Measurements from ENCODE around the gene FRMD8.

FRMD8 gene

GRCh38 chr11:65434057-65434666 is 47.7 kb downstream of the FRMD8 start:
- DNase-seq (ENCODE audit: extremely low read depth in 1 of 2, low read depth in 1 of 2), result no peak

GRCh38 chr11:65434667-65435410 is 48.4 kb downstream of the FRMD8 start:
- DNase-seq (ENCODE audit: extremely low read depth in 1 of 2, low read depth in 1 of 2), result no peak

GRCh38 chr11:65435411-65435931 is 49.0 kb downstream of the FRMD8 start:
- no peak for DNase-seq (ENCODE audit: extremely low read depth in 1 of 2, low read depth in 1 of 2)

GRCh38 chr11:65435981-65436411 is 49.6 kb downstream of the FRMD8 start:
- no peak for DNase-seq (ENCODE audit: extremely low read depth in 1 of 2, low read depth in 1 of 2)

GRCh38 chr11:65436412-65437032 is 50.1 kb downstream of the FRMD8 start:
- DNase-seq (ENCODE audit: extremely low read depth in 1 of 2, low read depth in 1 of 2), result no peak

GRCh38 chr11:65437436-65438227 is 51.2 kb downstream of the FRMD8 start:
- DNase-seq (ENCODE audit: extremely low read depth in 1 of 2, low read depth in 1 of 2), result no peak

GRCh38 chr11:65438257-65439151 is 52.1 kb downstream of the FRMD8 start:
- no peak for DNase-seq (ENCODE audit: extremely low read depth in 1 of 2, low read depth in 1 of 2)

- no peak for DNase-seq (ENCODE audit: extremely low read depth in 1 of 2, low read depth in 1 of 2)
These were observed 53.1 kb downstream of the FRMD8 start for GRCh38 chr11:65439331-65440181.

GRCh38 chr11:65440831-65441499 is 54.5 kb downstream of the FRMD8 start:
- no peak for DNase-seq (ENCODE audit: extremely low read depth in 1 of 2, low read depth in 1 of 2)

- DNase-seq (ENCODE audit: extremely low read depth in 1 of 2, low read depth in 1 of 2), result no peak
These were observed 56.5 kb downstream of the FRMD8 start for GRCh38 chr11:65442842-65443331.

- DNase-seq (ENCODE audit: extremely low read depth in 1 of 2, low read depth in 1 of 2), result no peak
These were observed 58.0 kb downstream of the FRMD8 start for GRCh38 chr11:65444314-65445051.

GRCh38 chr11:65445101-65445603 is 58.7 kb downstream of the FRMD8 start:
- DNase-seq (ENCODE audit: extremely low read depth in 1 of 2, low read depth in 1 of 2), result no peak

- DNase-seq (ENCODE audit: extremely low read depth in 1 of 2, low read depth in 1 of 2), result no peak
These were observed 59.4 kb downstream of the FRMD8 start for GRCh38 chr11:65445604-65446445.

GRCh38 chr11:65446446-65447277 is 60.2 kb downstream of the FRMD8 start:
- no peak for DNase-seq (ENCODE audit: extremely low read depth in 1 of 2, low read depth in 1 of 2)

GRCh38 chr11:65448074-65448417 is 61.6 kb downstream of the FRMD8 start:
- DNase-seq (ENCODE audit: extremely low read depth in 1 of 2, low read depth in 1 of 2), result no peak
